H9 (cell line): ENCODE measurements around the gene AADAC. TPM values are rescaled to one million over a fixed set of nuclear protein-coding genes. Genes with fewer than 3 reads are reported as not detected.

Experiments used
- DNase-seq: peaks from one replicate; pipeline ENCODE4 v3.0.0-alpha.2; 2017
- H2AFZ ChIP-seq: one replicate; pipeline ENCODE4 v1.6.1; 2013; ENCODE audit warnings: mild to moderate bottlenecking, low read length, control low read depth, moderate library complexity
- H2AK5ac ChIP-seq: 2 replicates; pipeline ENCODE4 v1.6.1; 2013; ENCODE audit warnings: low read length, control low read depth, mixed read lengths; ENCODE audit not compliant: insufficient read length
- H2BK120ac ChIP-seq: one replicate; pipeline ENCODE4 v1.6.1; 2013; ENCODE audit warnings: low read depth, mild to moderate bottlenecking, low read length, control low read depth, inconsistent platforms; ENCODE audit not compliant: poor library complexity, severe bottlenecking
- H2BK12ac ChIP-seq: 2 replicates; pipeline ENCODE4 v1.6.1; 2013; ENCODE audit warnings: low read length, control low read depth, mixed read lengths, low read depth; ENCODE audit not compliant: insufficient read length
- H2BK15ac ChIP-seq: 2 replicates; pipeline ENCODE4 v1.6.1; 2013; ENCODE audit warnings: low read depth, low read length, control low read depth
- H2BK20ac ChIP-seq: one replicate; pipeline ENCODE4 v1.6.1; 2013; ENCODE audit warnings: low read depth, mild to moderate bottlenecking, low read length, control low read depth, inconsistent platforms; ENCODE audit not compliant: poor library complexity, severe bottlenecking
- H2BK5ac ChIP-seq: 2 replicates; pipeline ENCODE4 v1.6.1; 2013; ENCODE audit warnings: low read length, control low read depth, mixed read lengths; ENCODE audit not compliant: insufficient read length
- H3K14ac ChIP-seq: 2 replicates; pipeline ENCODE4 v1.6.1; 2013; ENCODE audit warnings: low read length, control low read depth; ENCODE audit not compliant: insufficient read depth
- H3K18ac ChIP-seq: 2 replicates; pipeline ENCODE4 v1.6.1; 2013; ENCODE audit warnings: low read depth, mild to moderate bottlenecking, mixed read lengths, low read length, control low read depth; ENCODE audit not compliant: insufficient read length
- H3K23ac ChIP-seq: 2 replicates; pipeline ENCODE4 v1.6.1; 2013; ENCODE audit warnings: low read length, control low read depth, mixed read lengths, low read depth; ENCODE audit not compliant: insufficient read length
- H3K23me2 ChIP-seq: 2 replicates; pipeline ENCODE4 v1.6.1; 2013; ENCODE audit warnings: low read depth, mild to moderate bottlenecking, mixed read lengths, low read length, control low read depth; ENCODE audit not compliant: insufficient read length, poor library complexity, severe bottlenecking
- H3K27ac ChIP-seq: 2 replicates; pipeline ENCODE4 v1.5.1; 2013; ENCODE audit warnings: low read length, control low read depth, mixed read lengths, low read depth; ENCODE audit not compliant: insufficient read length
- H3K27me3 ChIP-seq: 2 replicates; pipeline ENCODE4 v1.6.1; 2013; ENCODE audit warnings: low read length, control low read depth, inconsistent platforms; ENCODE audit not compliant: insufficient read depth
- H3K4ac ChIP-seq: 2 replicates; pipeline ENCODE4 v1.6.1; 2013; ENCODE audit warnings: low read depth, mild to moderate bottlenecking, control low read depth, inconsistent platforms, low read length, moderate library complexity
- H3K4me1 ChIP-seq: 2 replicates; pipeline ENCODE4 v1.6.1; 2013; ENCODE audit warnings: low read length, control low read depth, inconsistent platforms; ENCODE audit not compliant: insufficient read depth
- H3K4me2 ChIP-seq: 2 replicates; pipeline ENCODE4 v1.6.1; 2013; ENCODE audit warnings: low read length, control low read depth, mixed read lengths; ENCODE audit not compliant: insufficient read length, insufficient read depth
- H3K56ac ChIP-seq: 2 replicates; pipeline ENCODE4 v1.6.1; 2013; ENCODE audit warnings: low read depth, mild to moderate bottlenecking, mixed read lengths, low read length, control low read depth; ENCODE audit not compliant: insufficient read length
- H3K79me1 ChIP-seq: 2 replicates; pipeline ENCODE4 v1.6.1; 2013; ENCODE audit warnings: low read depth, mild to moderate bottlenecking, moderate library complexity, low read length, control low read depth, inconsistent platforms; ENCODE audit not compliant: insufficient read depth, poor library complexity, severe bottlenecking
- H3K79me2 ChIP-seq: 2 replicates; pipeline ENCODE4 v1.6.1; 2013; ENCODE audit warnings: low read length, control low read depth, inconsistent platforms; ENCODE audit not compliant: insufficient read depth
- H3K9ac ChIP-seq: 2 replicates; pipeline ENCODE4 v1.6.1; 2013; ENCODE audit warnings: low read length, control low read depth, mixed read lengths; ENCODE audit not compliant: insufficient read length; ENCODE audit errors: extremely low read depth
- H3K9me3 ChIP-seq: one replicate; pipeline ENCODE4 v1.6.1; 2013; ENCODE audit warnings: low read depth, low read length, inconsistent platforms; ENCODE audit not compliant: control insufficient read depth
- H3T11ph ChIP-seq: one replicate; pipeline ENCODE4 v1.6.1; 2013; ENCODE audit warnings: mild to moderate bottlenecking, low read length, control low read depth, inconsistent platforms
- H4K20me1 ChIP-seq: one replicate; pipeline ENCODE4 v1.6.1; 2013; ENCODE audit not compliant: control insufficient read depth, insufficient read length, insufficient read depth
- H4K5ac ChIP-seq: 2 replicates; pipeline ENCODE4 v1.6.1; 2013; ENCODE audit warnings: low read depth, mild to moderate bottlenecking, mixed read lengths, low read length, control low read depth; ENCODE audit not compliant: insufficient read length
- H4K8ac ChIP-seq: replicated peaks from 2 replicates; pipeline ENCODE4 v1.6.1; 2013; ENCODE audit warnings: low read length, control low read depth, mixed read lengths, low read depth; ENCODE audit not compliant: insufficient read length
- H4K91ac ChIP-seq: 2 replicates; pipeline ENCODE4 v1.6.1; 2013; ENCODE audit warnings: low read depth, mild to moderate bottlenecking, moderate library complexity, mixed read lengths, low read length, control low read depth; ENCODE audit not compliant: insufficient read length
- H3K27ac Mint-ChIP-seq, 3 experiments: 2 replicates in 2 of 3; 3 replicates in 1 of 3; pipeline ENCODE4 v1.8.0; 2020 to 2021; ENCODE audit warnings: mixed read lengths in 3 of 3, mild to moderate bottlenecking in 1 of 3, moderate library complexity in 1 of 3
- H3K27me3 Mint-ChIP-seq: 2 replicates; pipeline ENCODE4 v1.8.0; 2021; ENCODE audit warnings: low read depth, mild to moderate bottlenecking, moderate library complexity, mixed read lengths
- H3K36me3 Mint-ChIP-seq, 3 experiments: 2 replicates in 2 of 3; 3 replicates in 1 of 3; pipeline ENCODE4 v1.8.0; 2020 to 2021; ENCODE audit warnings: low read depth in 3 of 3, mixed read lengths in 3 of 3; ENCODE audit not compliant: insufficient read depth in 1 of 3
- H3K4me1 Mint-ChIP-seq, 2 experiments: 2 replicates each; pipeline ENCODE4 v1.8.0; 2020; ENCODE audit warnings: mixed read lengths in 2 of 2
- H3K4me3 Mint-ChIP-seq, 2 experiments: 2 replicates in 1 of 2; 3 replicates in 1 of 2; pipeline ENCODE4 v1.8.0; 2020 to 2021; ENCODE audit warnings: mild to moderate bottlenecking in 2 of 2, mixed read lengths in 2 of 2, moderate library complexity in 1 of 2
- H3K9me3 Mint-ChIP-seq, 2 experiments: 2 replicates in 1 of 2; 3 replicates in 1 of 2; pipeline ENCODE4 v1.8.0; 2020; ENCODE audit warnings: mild to moderate bottlenecking in 2 of 2, mixed read lengths in 2 of 2, moderate library complexity in 1 of 2
- CTCF ChIP-seq: fragments of 200-600 bp; sonication (generic); conservative IDR thresholded peaks from 3 replicates; pipeline ENCODE4 v1.8.0; 2021; ENCODE audit warnings: antibody characterized with exemption, mild to moderate bottlenecking
- WGBS: extraction: QIAGEN DNeasy Blood & Tissue Kit; methylation state at CpG from one replicate; pipeline ENCODE4 v1.1.7; 2013; ENCODE audit warnings: missing lambda C conversion rate, low lambda C conversion rate, mixed read lengths; ENCODE audit not compliant: insufficient read length; ENCODE audit errors: extremely low coverage; 5-methylcytosine and 5-hydroxymethylcytosine counted together
- total RNA-seq: library from RNA; stranded (reverse); gene quantifications from 2 replicates; pipeline ENCODE4 v1.2.1, GENCODE V29; 2021

AADAC gene
- total RNA-seq, 1 experiment from 2014 or later: not detected

GRCh38 chr3:151856641-151857040 lies 42.7 kb downstream of the AADAC start:
- Histone ChIP-seq H3T11ph (no peak overlapping the region), H3K9ac (no peak overlapping the region), H2BK15ac (no peak overlapping the region), H2BK20ac (no peak overlapping the region), H4K8ac (no peak overlapping the region), H3K56ac (no peak overlapping the region), H4K91ac (no peak overlapping the region), H4K20me1 (no peaks in the 10 kb centered on the region), H3K27me3 (no peaks in the 10 kb centered on the region), H4K5ac (no peak overlapping the region), H2BK5ac (no peak overlapping the region), H3K9me3 (no peaks in the 10 kb centered on the region), H3K23ac (no peak overlapping the region), H3K4me2 (no peak overlapping the region), H2BK120ac (no peak overlapping the region), H2BK12ac (no peak overlapping the region), H3K23me2 (no peaks in the 10 kb centered on the region), H3K18ac (no peak overlapping the region), H3K27ac (no peak overlapping the region), H3K79me1 (no peaks in the 10 kb centered on the region), H3K14ac (no peak overlapping the region), H2AFZ (no peak overlapping the region), H3K79me2 (no peaks in the 10 kb centered on the region), H3K4me1 (no peaks in the 10 kb centered on the region), H2AK5ac (no peak overlapping the region), H3K4ac (no peak overlapping the region)
- Mint-ChIP-seq H3K27ac (no peak overlapping the region), H3K4me3 (no peak overlapping the region), H3K9me3 (peaks cover 0 to 2% of the 10 kb centered on the region in 2 experiments; a peak in 1 of 5 replicates), H3K4me1 (peaks cover 4 to 5% of the 10 kb centered on the region in 2 experiments; a peak in 3 of 4 replicates), H3K36me3 (peaks cover 0 to 4% (median 0%) of the 10 kb centered on the region in 3 experiments; a peak in 3 of 7 replicates), H3K27me3 (no peaks in the 10 kb centered on the region)
- no CpG with 5 or more reads among the region's 2 CpGs for WGBS
- DNase-seq: no peak
- no peak for TF ChIP-seq CTCF
